Thyroid gland (tissue), 4 donors: ENCODE data around the gene HMOX1. TPM values are rescaled to one million over a fixed set of nuclear protein-coding genes. Genes with fewer than 3 reads are reported as not detected.

Source experiments
- DNase-seq, 2 donors: peaks; one replicate each; pipeline ENCODE4 v3.0.0-alpha.2; 2019
- H3K27ac ChIP-seq, 3 donors: fragments of 200-600 bp; sonication (generic); 1 replicate in 2 of 3; 2 replicates in 1 of 3; pipeline ENCODE4 v1.5.1; 2016 to 2019; ENCODE audit warnings: mild to moderate bottlenecking in 1 of 3, moderate library complexity in 1 of 3
- H3K27me3 ChIP-seq: fragments of 200-600 bp; sonication (generic); one replicate; pipeline ENCODE4 v1.5.1; 2019
- H3K36me3 ChIP-seq, 2 donors: fragments of 200-600 bp; sonication (generic); one replicate each; pipeline ENCODE4 v1.5.1; 2016 to 2019
- H3K4me1 ChIP-seq, 2 donors: fragments of 200-600 bp; sonication (generic); one replicate each; pipeline ENCODE4 v1.5.1; 2017 to 2019
- H3K4me3 ChIP-seq, 3 donors: fragments of 200-600 bp; sonication (generic); replicated peaks in 1 of 3; 1 replicate in 2 of 3; 2 replicates in 1 of 3; pipeline ENCODE4 v1.5.1; 2016; ENCODE audit warnings: mild to moderate bottlenecking in 1 of 3
- H3K9me3 ChIP-seq: fragments of 200-600 bp; sonication (generic); one replicate; pipeline ENCODE4 v1.5.1; 2017
- CTCF ChIP-seq, 6 experiments: fragments of 200-600 bp in 3 of 6; fragments of 450-650 bp in 3 of 6; sonication (generic) in 3 of 6; IDR thresholded peaks; one replicate each; pipeline ENCODE4 v1.5.1; 2016 to 2019; ENCODE audit warnings: antibody characterized with exemption in 6 of 6, mild to moderate bottlenecking in 2 of 6, inconsistent platforms in 1 of 6, moderate library complexity in 1 of 6
- POLR2A ChIP-seq, 2 donors: fragments of 450-650 bp; IDR thresholded peaks; one replicate each; pipeline ENCODE4 v1.6.1; 2017; ENCODE audit warnings: antibody characterized with exemption in 2 of 2, mild to moderate bottlenecking in 2 of 2, moderate library complexity in 1 of 2
- WGBS, 2 donors: methylation state at CpG; one replicate each; pipeline ENCODE4 v1.1.5; 2017; 5-methylcytosine and 5-hydroxymethylcytosine counted together
- intact Hi-C: fragments of 100-400 bp; cut with DNase I; formaldehyde crosslinking; loops from one replicate; pipeline ENCODE4 v1.15.1; 2023
- total RNA-seq, 4 donors: library from RNA; depleted of rRNA; stranded (reverse); fragments of >200 nt; gene quantifications; one replicate each; pipeline ENCODE4 v1.2.3, GENCODE V29; 2016

HMOX1 gene
- total RNA-seq, 4 donors from 2014 or later = 5.2 to 13.0 (median 6.9) TPM

DNA sequence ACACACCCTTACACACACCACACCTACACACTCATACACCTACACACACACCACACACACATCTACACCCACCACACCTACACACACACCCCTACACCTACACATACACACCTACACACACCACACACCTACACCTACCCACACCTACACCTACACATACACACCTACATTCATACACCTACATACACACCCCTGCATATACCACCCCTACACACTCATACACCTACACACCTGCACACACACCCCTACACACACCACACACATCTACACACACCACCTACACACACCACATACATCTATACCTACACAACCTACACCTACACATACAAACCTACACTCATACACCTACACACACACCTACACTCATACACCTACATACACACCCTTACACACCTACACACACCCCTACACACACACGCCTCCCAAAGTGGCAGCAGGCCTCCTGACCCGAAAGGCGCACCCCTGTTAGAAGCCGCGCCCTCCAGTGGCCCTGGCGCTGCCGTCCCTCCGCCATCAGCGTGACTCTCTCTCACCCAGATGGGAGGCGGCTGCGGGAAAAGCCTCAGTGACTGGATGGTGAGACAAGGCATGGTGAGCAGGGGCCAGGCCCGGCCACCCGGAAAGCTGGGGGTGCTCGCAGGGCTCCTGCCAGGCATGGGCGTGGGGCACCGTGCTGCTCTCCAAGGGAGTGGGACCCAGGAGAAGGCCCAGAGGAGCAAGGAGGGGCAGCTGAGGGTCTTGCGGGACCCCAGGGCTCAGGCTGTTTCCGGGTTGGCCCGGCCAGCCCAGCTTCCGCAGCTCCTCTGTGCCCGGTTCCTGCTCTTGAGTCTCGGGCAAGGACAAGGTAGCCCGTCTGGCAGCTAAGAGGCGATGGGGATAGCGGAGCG, 37.0 kb upstream of the HMOX1 start:
- H3K36me3 ChIP-seq = peaks cover 14 to 34% of the 10 kb centered on the region in 2 donors
- H3K4me3 ChIP-seq = no peak overlapping the region
- H3K4me1 ChIP-seq = peaks cover 0 to 4% of the 10 kb centered on the region in 2 donors
- 94 to 97% methylated on average over 18 to 21 of the region's 26 CpGs for WGBS, 2 donors
- no peaks in the 10 kb centered on the region for H3K27me3 ChIP-seq
- H3K9me3 ChIP-seq = no peaks in the 10 kb centered on the region
- intact Hi-C loops = no loop called here
- DNase-seq = no peak
- H3K27ac ChIP-seq = no peak overlapping the region
- TF ChIP-seq CTCF (IDR thresholded peaks at IDR 0.05) = no peak
- no peak for TF ChIP-seq POLR2A (IDR thresholded peaks at IDR 0.05)

DNA sequence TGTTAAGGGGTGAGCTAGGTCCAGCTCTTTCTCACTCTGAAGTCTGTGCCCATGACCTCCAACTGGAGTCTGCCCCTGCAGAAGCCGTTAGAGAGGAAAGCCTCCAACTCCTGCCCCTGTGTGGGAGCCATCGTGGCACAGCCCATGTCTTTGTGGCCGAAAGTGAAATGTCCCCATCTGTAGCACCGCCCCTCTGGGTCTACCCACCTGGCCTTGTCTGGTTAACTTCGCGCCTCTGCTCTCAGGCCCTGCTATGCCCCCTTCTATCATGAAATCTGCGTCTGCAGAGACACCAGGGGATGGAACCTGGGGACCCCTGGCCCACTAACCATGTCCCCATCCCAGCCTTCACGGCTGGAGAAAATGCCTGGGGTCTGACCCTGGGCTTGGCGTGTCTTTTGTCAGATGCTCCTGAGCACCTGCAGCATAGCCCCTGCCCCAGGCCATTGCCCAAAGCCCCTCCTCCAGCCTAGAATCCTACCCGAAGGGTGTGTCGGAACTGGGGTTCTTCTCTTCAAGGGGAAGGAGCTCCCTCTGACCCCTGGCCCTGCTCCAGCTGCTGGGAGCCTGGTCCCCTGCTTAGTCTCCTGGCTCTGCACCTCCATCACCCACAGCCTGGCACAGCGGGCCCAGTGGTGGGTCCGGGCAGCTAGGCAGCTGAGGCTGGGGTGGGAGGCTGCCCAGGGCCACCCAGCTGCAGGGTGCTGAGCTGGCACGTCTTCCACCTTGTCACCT, 35.8 kb upstream of the HMOX1 start:
- no peak for DNase-seq
- Histone ChIP-seq H3K9me3 (no peaks in the 10 kb centered on the region), H3K4me1 (peaks cover 10 to 16% of the 10 kb centered on the region in 2 donors), H3K4me3 (no peak overlapping the region), H3K27me3 (no peaks in the 10 kb centered on the region), H3K36me3 (peaks cover 13 to 26% of the 10 kb centered on the region in 2 donors), H3K27ac (no peak overlapping the region)
- TF ChIP-seq POLR2A (IDR thresholded peaks at IDR 0.05) (no peak), CTCF (IDR thresholded peaks at IDR 0.05) (no peak)
- 84 to 95% methylated on average over 3 to 10 of the region's 14 CpGs for WGBS, 2 donors
- intact Hi-C loops = no loop called here

GRCh38 chr22:35345808-35346505, 34.9 kb upstream of the HMOX1 start:
- TF ChIP-seq POLR2A (IDR thresholded peaks at IDR 0.05) (no peak), CTCF (IDR thresholded peaks at IDR 0.05) (no peak)
- 92 to 100% methylated on average over 4 to 8 of the region's 11 CpGs for WGBS, 2 donors
- Histone ChIP-seq H3K27me3 (no peaks in the 10 kb centered on the region), H3K4me1 (peaks cover 15 to 22% of the 10 kb centered on the region in 2 donors), H3K4me3 (no peak overlapping the region), H3K9me3 (no peaks in the 10 kb centered on the region), H3K27ac (no peak overlapping the region), H3K36me3 (peaks cover 13 to 22% of the 10 kb centered on the region in 2 donors)
- no peak for DNase-seq
- intact Hi-C loops = no loop called here

DNA sequence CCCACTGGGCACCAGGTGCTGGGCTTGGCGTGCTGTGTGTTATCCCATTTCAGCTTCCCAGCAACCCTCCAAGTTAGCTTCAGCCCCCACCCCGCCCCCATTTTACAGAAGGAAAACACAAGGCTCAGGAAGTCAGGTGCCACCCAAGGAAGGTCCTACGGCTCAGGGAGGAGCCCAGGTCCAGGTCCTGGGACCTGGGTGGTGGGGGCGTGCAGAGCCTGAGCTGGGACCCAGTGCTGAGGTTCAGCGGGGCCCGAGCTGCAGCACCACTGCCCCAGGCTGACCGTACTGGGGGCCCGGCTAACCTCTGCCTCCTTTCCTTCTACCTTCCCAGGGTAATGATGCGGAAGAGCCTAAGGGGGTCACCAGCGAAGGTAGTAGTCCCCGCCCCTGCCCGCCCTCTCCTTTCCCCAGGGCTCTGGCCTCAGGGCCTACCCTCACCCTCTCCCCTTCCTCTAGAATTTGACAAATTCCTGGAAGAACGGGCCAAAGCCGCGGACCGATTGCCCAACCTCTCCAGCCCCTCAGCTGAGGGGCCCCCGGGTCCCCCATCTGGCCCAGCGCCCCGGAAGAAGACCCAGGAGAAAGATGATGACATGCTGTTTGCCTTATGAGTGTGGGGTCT, 34.2 kb upstream of the HMOX1 start:
- Histone ChIP-seq H3K4me1 (peaks cover 15 to 28% of the 10 kb centered on the region in 2 donors), H3K4me3 (no peak overlapping the region), H3K36me3 (peaks cover 7 to 20% of the 10 kb centered on the region in 2 donors), H3K27ac (no peak overlapping the region), H3K9me3 (no peaks in the 10 kb centered on the region), H3K27me3 (no peaks in the 10 kb centered on the region)
- intact Hi-C loops = no loop called here
- no peak for DNase-seq
- no peak for TF ChIP-seq CTCF (IDR thresholded peaks at IDR 0.05)
- 86 to 92% methylated on average over 13 to 16 of the region's 19 CpGs for WGBS, 2 donors
